Tibial artery (tissue), 4 donors: Measurements from ENCODE around the gene PCDHGA4.
A peak's percentile ranks its signal among the peaks of the same experiment; 100 is the strongest.
"Not testable (repeated sequence)": the region's sequence is repeated elsewhere in the genome, so short reads cannot be mapped to it uniquely, and the experiment has no call there.

Source experiments
- DNase-seq, 2 donors: peaks; one replicate each; pipeline ENCODE4 v3.0.0-alpha.2; 2019
- H3K27ac ChIP-seq, 2 donors: fragments of 200-600 bp; sonication (generic) in 1 of 2; 1 replicate in 1 of 2; 2 replicates in 1 of 2; pipeline ENCODE4 v1.5.1; 2018 to 2019; ENCODE audit warnings: mild to moderate bottlenecking in 1 of 2
- H3K27me3 ChIP-seq, 2 donors: fragments of 200-600 bp; sonication (generic) in 1 of 2; one replicate each; pipeline versions ENCODE4 v1.5.1 to v1.6.0; 2016 to 2019
- H3K36me3 ChIP-seq, 3 donors: fragments of 200-600 bp; sonication (generic) in 2 of 3; one replicate each; pipeline ENCODE4 v1.5.1; 2016 to 2019; ENCODE audit warnings: mild to moderate bottlenecking in 2 of 3
- H3K4me1 ChIP-seq, 4 donors: fragments of 200-600 bp; sonication (generic) in 2 of 4; 1 replicate in 3 of 4; 2 replicates in 1 of 4; pipeline ENCODE4 v1.5.1; 2016 to 2019
- H3K4me3 ChIP-seq, 2 donors: fragments of 200-600 bp; sonication (generic) in 1 of 2; 1 replicate in 1 of 2; 2 replicates in 1 of 2; pipeline ENCODE4 v1.5.1; 2018 to 2019; ENCODE audit warnings: mild to moderate bottlenecking in 2 of 2
- H3K9me3 ChIP-seq, 3 donors: fragments of 200-600 bp; sonication (generic) in 1 of 3; one replicate each; pipeline ENCODE4 v1.5.1; 2016 to 2019
- CTCF ChIP-seq, 2 experiments: fragments of 200-600 bp in 1 of 2; fragments of 450-650 bp in 1 of 2; IDR thresholded peaks; one replicate each; pipeline ENCODE4 v1.5.1; 2017 to 2019; ENCODE audit warnings: antibody characterized with exemption in 2 of 2, mild to moderate bottlenecking in 1 of 2, moderate library complexity in 1 of 2
- intact Hi-C: fragments of 100-400 bp; cut with DNase I; formaldehyde crosslinking; loops from one replicate; pipeline ENCODE4 v1.15.0; 2023; ENCODE audit warnings: low total_unique reads

PCDHGA4 gene

GRCh38 chr5:141343953-141344463 is 10.8 kb upstream of the PCDHGA4 start:
- no peak for DNase-seq
- Histone ChIP-seq H3K27me3 (no peaks in the 10 kb centered on the region), H3K27ac (no peak overlapping the region), H3K4me1 (no peaks in the 10 kb centered on the region), H3K36me3 (peaks cover 0 to 36% (median 27%) of the 10 kb centered on the region in 3 donors), H3K4me3 (peak overlapping the region; percentile 5 to 28), H3K9me3 (peaks cover 6 to 99% (median 81%) of the 10 kb centered on the region in 3 donors)
- TF ChIP-seq CTCF (IDR thresholded peaks at IDR 0.05): no peak
- intact Hi-C loops: no loop called here

GRCh38 chr5:141345327-141345726 is 9.5 kb upstream of the PCDHGA4 start:
- TF ChIP-seq CTCF (IDR thresholded peaks at IDR 0.05): no peak
- Histone ChIP-seq H3K4me3 (no peak overlapping the region), H3K4me1 (no peaks in the 10 kb centered on the region), H3K36me3 (peaks cover 0 to 32% (median 28%) of the 10 kb centered on the region in 3 donors), H3K9me3 (peaks cover 6 to 99% (median 81%) of the 10 kb centered on the region in 3 donors), H3K27ac (no peak overlapping the region), H3K27me3 (no peaks in the 10 kb centered on the region)
- intact Hi-C loops: no loop called here
- DNase-seq: no peak

GRCh38 chr5:141346017-141346416 is 8.8 kb upstream of the PCDHGA4 start:
- H3K9me3 ChIP-seq: peaks cover 6 to 99% (median 81%) of the 10 kb centered on the region in 3 donors
- intact Hi-C loops, DNase-seq: not testable (repeated sequence)

GRCh38 chr5:141349917-141350619 is 4.8 kb upstream of the PCDHGA4 start, which contains the start of gene PCDHGB1:
Gene PCDHGB1 (plus strand): TSS chr5:141350099. CDS start chr5:141350261, 162 bp downstream.
- Histone ChIP-seq H3K9me3 (peaks cover 3 to 99% (median 87%) of the 10 kb centered on the region in 3 donors), H3K27me3 (peaks cover 0 to 3% of the 10 kb centered on the region in 2 donors), H3K27ac (no peak within 1 kb of the TSS), H3K4me1 (no peaks in the 10 kb centered on the region), H3K4me3 (peak within 1 kb of the TSS; percentile 20 to 34), H3K36me3 (peaks cover 0 to 20% (median 13%) of the 10 kb centered on the region in 3 donors)
- intact Hi-C loops: no loop called here
- peak; percentile 10 to 23 for TF ChIP-seq CTCF (IDR thresholded peaks at IDR 0.05)
- no peak for DNase-seq

More at GRCh38 chr5:141346017-141346416, 8.8 kb upstream of the PCDHGA4 start:
- peaks cover 0 to 32% (median 26%) of the 10 kb centered on the region in 3 donors for H3K36me3 ChIP-seq
- H3K4me3 ChIP-seq, H3K27ac ChIP-seq, H3K4me1 ChIP-seq, H3K27me3 ChIP-seq: not testable (repeated sequence)

- H3K9me3 ChIP-seq: peaks cover 0 to 99% (median 87%) of the 10 kb centered on the region in 3 donors
- no peaks in the 10 kb centered on the region for H3K4me1 ChIP-seq
- H3K27ac ChIP-seq: no peak overlapping the region
- DNase-seq: no peak
- peaks cover 0 to 3% of the 10 kb centered on the region in 2 donors for H3K27me3 ChIP-seq
- H3K36me3 ChIP-seq: peaks cover 0 to 20% (median 14%) of the 10 kb centered on the region in 3 donors
- intact Hi-C loops: no loop called here
- H3K4me3 ChIP-seq: no peak overlapping the region
- TF ChIP-seq CTCF (IDR thresholded peaks at IDR 0.05): no peak
These were observed 3.2 kb upstream of the PCDHGA4 start for GRCh38 chr5:141351591-141351990.

- Histone ChIP-seq H3K4me1 (no peaks in the 10 kb centered on the region), H3K9me3 (peaks cover 0 to 100% (median 88%) of the 10 kb centered on the region in 3 donors), H3K36me3 (peaks cover 0 to 18% (median 11%) of the 10 kb centered on the region in 3 donors), H3K4me3 (peak overlapping the region in 1 of 2 donors; percentile 32), H3K27me3 (peaks cover 0 to 3% of the 10 kb centered on the region in 2 donors), H3K27ac (no peak overlapping the region)
- no peak for TF ChIP-seq CTCF (IDR thresholded peaks at IDR 0.05)
- intact Hi-C loops: no loop called here
- DNase-seq: no peak
These were observed 820 bp downstream of the PCDHGA4 start for GRCh38 chr5:141355641-141356040.
